Measurements from ENCODE around the gene WASL. TPM values are rescaled to one million over a fixed set of nuclear protein-coding genes. Genes with fewer than 3 reads are reported as not detected.

Gene WASL
- total RNA-seq, 1 experiment from 2014 or later, result 34.4 TPM

DNA sequence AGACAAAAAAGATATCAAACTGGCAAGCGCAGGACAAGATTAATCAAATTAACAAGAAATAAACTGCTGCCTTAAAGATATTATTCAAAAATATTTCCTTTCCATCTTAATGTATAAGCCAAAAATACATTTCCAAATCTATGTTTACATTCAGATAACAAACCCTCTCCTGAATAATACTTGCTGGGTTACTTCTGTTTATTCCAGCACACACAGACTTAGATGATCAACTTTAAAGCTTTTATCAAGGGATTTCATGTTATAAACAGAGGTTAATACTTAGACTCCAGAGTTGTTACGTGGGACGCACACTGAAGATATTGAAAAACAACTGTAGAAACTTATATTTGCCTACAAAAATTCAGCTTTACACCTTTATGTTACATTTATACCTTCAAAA lies 59.6 kb downstream of the WASL start (continued):
- TF ChIP-seq AFF4 (CRISPR knock-in tag; IDR thresholded peaks at IDR 0.05; ENCODE audit: borderline replicate concordance), result no peak

- no peak for ATAC-seq
- TF ChIP-seq SMAD4 (CRISPR knock-in tag; IDR thresholded peaks at IDR 0.05), result no peak
- no peak for TF ChIP-seq TP53 (CRISPR knock-in tag; IDR thresholded peaks at IDR 0.05)
- TF ChIP-seq AFF4 (CRISPR knock-in tag; IDR thresholded peaks at IDR 0.05; ENCODE audit: borderline replicate concordance), result no peak
- no peak for TF ChIP-seq SMAD3 (CRISPR knock-in tag; IDR thresholded peaks at IDR 0.05; ENCODE audit: borderline replicate concordance)
- TF ChIP-seq, protein P1, sequence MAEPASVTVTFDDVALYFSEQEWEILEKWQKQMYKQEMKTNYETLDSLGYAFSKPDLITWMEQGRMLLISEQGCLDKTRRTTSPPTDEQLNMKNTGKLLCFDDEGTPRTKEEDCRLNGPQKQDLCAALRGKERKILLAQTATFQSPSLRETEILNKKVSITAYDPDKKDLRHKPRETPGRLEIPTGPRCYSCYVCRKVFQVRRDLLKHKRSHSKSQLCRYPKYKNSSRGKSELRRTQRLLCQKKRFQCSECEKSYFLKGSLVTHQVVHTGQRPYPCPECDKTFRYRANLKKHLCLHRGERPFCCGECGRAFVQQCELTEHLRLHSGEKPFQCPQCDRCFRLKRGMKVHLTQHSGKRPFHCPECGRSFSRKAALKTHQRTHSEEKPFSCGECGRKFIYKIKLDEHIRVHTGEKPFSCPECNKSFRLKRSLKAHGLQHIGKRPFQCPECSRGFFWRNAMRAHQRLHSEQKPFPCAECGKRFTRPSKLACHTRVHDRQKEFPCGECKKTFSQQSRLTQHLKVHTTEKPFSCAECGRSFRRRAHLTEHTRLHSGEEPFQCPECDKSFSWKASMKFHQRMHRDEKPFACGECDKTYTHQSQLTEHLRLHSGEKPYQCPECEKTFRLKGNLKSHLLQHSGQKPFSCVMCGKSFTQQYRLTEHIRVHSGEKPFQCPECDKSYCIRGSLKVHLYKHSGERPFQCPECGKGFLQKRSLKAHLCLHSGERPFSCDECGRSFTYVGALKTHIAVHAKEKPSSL (CRISPR knock-in tag; conservative IDR thresholded peaks at IDR 0.05), result no peak
- no peak for TF ChIP-seq SOX15 (CRISPR knock-in tag; IDR thresholded peaks at IDR 0.05)
- no peak for TF ChIP-seq ZNF317 (CRISPR knock-in tag; IDR thresholded peaks at IDR 0.05; ENCODE audit: borderline replicate concordance, low read depth)
- TF ChIP-seq NFATC4 (CRISPR knock-in tag; IDR thresholded peaks at IDR 0.05), result no peak
- no peak for TF ChIP-seq PREB (CRISPR knock-in tag; IDR thresholded peaks at IDR 0.05; ENCODE audit: borderline replicate concordance)
- TF ChIP-seq, protein P2, sequence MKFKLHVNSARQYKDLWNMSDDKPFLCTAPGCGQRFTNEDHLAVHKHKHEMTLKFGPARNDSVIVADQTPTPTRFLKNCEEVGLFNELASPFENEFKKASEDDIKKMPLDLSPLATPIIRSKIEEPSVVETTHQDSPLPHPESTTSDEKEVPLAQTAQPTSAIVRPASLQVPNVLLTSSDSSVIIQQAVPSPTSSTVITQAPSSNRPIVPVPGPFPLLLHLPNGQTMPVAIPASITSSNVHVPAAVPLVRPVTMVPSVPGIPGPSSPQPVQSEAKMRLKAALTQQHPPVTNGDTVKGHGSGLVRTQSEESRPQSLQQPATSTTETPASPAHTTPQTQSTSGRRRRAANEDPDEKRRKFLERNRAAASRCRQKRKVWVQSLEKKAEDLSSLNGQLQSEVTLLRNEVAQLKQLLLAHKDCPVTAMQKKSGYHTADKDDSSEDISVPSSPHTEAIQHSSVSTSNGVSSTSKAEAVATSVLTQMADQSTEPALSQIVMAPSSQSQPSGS (CRISPR knock-in tag; IDR thresholded peaks at IDR 0.05; ENCODE audit: borderline replicate concordance, low read depth), result no peak
- TF ChIP-seq OVOL2 (CRISPR knock-in tag; IDR thresholded peaks at IDR 0.05; ENCODE audit: borderline replicate concordance), result no peak
- TF ChIP-seq, protein P3, sequence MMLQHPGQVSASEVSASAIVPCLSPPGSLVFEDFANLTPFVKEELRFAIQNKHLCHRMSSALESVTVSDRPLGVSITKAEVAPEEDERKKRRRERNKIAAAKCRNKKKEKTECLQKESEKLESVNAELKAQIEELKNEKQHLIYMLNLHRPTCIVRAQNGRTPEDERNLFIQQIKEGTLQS (CRISPR knock-in tag; conservative IDR thresholded peaks at IDR 0.05), result no peak
- Mint-ChIP-seq H3K27ac (no peak overlapping the region), H3K4me1 (peaks cover 21% of the 10 kb centered on the region), H3K27me3 (ENCODE audit: low read depth) (no peaks in the 10 kb centered on the region), H3K9me3 (no peaks in the 10 kb centered on the region), H3K36me3 (peaks cover 26% of the 10 kb centered on the region), H3K4me3 (no peak overlapping the region)
- DNase-seq (ENCODE audit: low spot score), result no peak
- CTCF ChIA-PET, result interaction anchor here (1.9 kb wide), 1 partner anchor 14 kb away, joined by 6 read pairs; no protein-coding TSS in a partner anchor
- POLR2A ChIA-PET, result no interaction called here
Observed at GRCh38 chr7:123687727-123688126, 61.1 kb downstream of the WASL start.
